Mammary epithelial cell (primary cell): ENCODE data around the gene ZBP1.

Experiments used
- CTCF ChIP-seq, 2 donors: IDR thresholded peaks in 1 of 2; conservative IDR thresholded peaks in 1 of 2; 2 replicates each; pipeline ENCODE4 v1.5.1; 2011 to 2012; ENCODE audit warnings: inconsistent platforms in 2 of 2, low read length in 2 of 2, mild to moderate bottlenecking in 2 of 2, control low read depth in 1 of 2, low read depth in 1 of 2; ENCODE audit not compliant: insufficient read depth in 1 of 2; ENCODE audit errors: extremely low read depth in 1 of 2
- EZH2 ChIP-seq: IDR thresholded peaks from 2 replicates; pipeline ENCODE4 v1.6.1; 2012; ENCODE audit warnings: low read length, inconsistent platforms, borderline replicate concordance

- TF ChIP-seq CTCF (conservative IDR thresholded peaks at IDR 0.05 in 1 of 2, IDR thresholded peaks at IDR 0.05 in 1 of 2; ENCODE audit: extremely low read depth in 1 of 2, insufficient read depth in 1 of 2, low read depth in 1 of 2, low read length in 2 of 2) (no peak), EZH2 (no peak)
Observed at GRCh38 chr20:57653910-57654309, 33.7 kb upstream of the ZBP1 start.
